GM12872 (cell line): Measurements from ENCODE around the gene SMARCAL1.

Source experiments
- TF ChIP-seq, protein P1 (sequence below): IDR thresholded peaks from 3 replicates; pipeline ENCODE4 v1.5.1; 2011; ENCODE audit warnings: low read depth, mild to moderate bottlenecking, low read length, moderate library complexity; ENCODE audit not compliant: insufficient read depth

The SMARCAL1 gene

DNA sequence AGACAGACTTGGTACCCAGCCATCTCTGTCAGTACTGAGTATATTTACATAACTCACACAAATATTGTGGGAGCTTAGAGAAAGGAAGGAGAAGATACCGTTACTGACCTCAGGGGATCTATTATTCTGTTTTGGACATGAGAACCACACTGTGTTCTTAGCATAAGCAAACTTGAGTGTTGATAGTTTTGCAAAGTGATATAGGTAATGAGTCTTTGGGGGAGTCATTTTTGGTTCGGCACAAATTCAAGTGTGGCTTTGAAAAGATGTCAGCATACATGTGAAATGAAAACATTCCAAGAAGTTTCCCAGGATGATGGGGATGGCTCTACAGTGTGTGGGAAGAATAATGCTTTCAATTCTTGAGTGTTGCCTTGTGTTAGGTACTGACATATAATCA is 24.1 kb downstream of the SMARCAL1 start:
- TF ChIP-seq, protein P1, sequence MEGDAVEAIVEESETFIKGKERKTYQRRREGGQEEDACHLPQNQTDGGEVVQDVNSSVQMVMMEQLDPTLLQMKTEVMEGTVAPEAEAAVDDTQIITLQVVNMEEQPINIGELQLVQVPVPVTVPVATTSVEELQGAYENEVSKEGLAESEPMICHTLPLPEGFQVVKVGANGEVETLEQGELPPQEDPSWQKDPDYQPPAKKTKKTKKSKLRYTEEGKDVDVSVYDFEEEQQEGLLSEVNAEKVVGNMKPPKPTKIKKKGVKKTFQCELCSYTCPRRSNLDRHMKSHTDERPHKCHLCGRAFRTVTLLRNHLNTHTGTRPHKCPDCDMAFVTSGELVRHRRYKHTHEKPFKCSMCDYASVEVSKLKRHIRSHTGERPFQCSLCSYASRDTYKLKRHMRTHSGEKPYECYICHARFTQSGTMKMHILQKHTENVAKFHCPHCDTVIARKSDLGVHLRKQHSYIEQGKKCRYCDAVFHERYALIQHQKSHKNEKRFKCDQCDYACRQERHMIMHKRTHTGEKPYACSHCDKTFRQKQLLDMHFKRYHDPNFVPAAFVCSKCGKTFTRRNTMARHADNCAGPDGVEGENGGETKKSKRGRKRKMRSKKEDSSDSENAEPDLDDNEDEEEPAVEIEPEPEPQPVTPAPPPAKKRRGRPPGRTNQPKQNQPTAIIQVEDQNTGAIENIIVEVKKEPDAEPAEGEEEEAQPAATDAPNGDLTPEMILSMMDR: no peak

DNA sequence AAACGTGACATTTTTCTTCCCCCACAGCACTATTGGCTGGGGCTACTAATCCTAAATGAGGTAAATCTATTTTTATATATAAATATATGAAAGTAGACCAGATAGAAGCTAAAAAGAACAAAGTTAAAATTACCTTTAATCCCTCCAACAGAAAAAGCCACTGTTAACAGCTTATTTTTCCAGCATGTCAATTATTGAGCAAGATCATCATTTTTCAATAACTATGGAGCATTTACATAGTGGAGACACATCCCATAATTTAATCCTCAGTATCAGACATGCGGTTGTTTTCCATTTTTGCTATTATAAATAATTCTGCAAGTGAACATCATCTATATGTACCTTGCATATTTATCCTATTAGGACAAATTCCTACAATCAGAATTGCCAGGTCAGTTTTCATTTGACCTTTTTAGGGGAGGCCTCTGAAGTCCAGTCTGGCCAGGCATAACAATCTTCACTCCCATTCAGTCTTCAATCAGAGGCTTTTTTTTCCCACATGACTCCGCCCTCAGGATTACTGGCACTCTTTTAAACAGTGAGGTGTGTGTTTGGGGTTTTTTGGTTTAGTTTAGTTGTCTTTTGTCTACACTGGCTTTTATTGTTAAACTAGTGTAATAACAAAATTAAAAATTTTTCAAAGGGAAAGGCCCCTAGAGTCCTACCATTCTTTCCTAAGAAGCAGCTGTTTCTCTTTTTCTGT is 29.2 kb downstream of the SMARCAL1 start:
- TF ChIP-seq, protein P1: no peak

DNA sequence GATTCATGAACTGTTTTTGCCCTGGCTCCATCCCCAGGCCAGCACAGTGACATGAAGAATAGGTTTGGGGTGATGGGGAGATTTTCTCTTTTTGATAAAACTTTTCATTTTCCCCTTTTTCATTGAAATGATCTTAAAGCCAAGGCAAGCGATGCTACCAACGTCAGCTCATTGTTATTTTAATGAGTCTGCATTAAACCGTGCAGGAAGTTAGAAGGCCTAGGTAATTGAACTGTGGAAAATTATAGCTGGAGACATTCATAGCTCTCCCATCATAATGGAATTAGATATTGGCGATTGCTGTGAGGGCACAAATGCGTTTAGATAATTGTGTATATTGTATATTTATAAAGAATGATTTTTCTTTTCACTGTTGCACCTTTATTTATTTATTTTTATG is 33.2 kb downstream of the SMARCAL1 start:
- TF ChIP-seq, protein P1: no peak

DNA sequence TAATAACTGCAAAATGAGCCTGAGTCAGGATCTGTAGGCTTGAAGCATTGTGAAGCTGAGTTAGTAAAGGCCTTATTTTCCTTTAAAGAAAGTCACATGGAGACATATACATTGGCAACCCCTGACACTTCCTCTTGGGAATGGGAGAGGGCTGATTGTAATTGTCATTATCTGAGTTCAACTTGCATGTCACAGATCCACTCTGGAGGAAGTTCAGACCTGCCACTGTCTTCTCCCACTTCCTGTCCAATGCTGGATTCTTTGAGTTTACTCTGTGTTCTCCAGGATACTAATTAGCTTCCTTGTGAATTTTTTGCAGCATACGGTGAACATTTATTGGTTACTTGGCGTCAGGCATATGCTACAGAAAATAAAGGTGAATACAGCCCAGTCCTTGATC is 34.1 kb downstream of the SMARCAL1 start:
- TF ChIP-seq, protein P1: no peak

DNA sequence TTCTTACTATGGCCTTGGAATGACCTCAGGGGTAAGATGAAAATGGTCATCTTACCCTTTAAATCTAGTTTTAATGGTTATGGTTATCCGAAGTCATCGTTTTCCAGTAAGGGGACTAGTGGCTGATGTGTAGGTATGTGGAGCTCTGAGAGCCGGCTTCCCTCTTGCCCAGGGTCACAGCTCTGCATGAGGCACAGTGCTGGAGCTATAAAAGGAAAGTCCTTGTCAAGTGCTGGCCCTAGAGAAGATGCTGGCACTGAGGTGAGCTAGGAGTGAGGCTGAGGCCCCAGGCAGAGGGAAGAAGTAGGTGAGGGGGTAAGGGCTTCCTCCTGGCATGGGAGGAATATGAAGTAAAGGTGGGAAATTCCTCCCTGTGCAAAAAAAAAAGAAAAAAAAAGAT is 35.0 kb downstream of the SMARCAL1 start:
- TF ChIP-seq, protein P1: no peak

DNA sequence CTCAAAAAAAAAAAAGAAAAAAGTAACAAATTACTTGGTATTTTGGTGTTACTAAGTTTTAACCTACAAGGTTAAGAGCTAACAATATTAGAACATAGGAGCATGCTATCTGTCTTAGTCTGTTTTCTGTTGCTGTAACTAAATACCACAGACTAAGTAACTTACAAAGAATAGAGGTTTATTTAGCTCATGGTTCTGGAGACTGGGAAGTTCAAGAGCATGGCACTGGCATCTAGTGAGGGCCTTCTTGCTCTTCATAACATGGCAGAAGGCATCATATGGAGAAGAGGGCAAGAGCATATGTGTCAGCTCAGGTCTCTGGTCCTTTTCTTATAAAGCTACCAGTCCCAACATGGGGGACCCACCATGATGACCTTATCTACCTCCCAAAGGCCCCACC is 36.5 kb downstream of the SMARCAL1 start:
- TF ChIP-seq, protein P1: no peak

DNA sequence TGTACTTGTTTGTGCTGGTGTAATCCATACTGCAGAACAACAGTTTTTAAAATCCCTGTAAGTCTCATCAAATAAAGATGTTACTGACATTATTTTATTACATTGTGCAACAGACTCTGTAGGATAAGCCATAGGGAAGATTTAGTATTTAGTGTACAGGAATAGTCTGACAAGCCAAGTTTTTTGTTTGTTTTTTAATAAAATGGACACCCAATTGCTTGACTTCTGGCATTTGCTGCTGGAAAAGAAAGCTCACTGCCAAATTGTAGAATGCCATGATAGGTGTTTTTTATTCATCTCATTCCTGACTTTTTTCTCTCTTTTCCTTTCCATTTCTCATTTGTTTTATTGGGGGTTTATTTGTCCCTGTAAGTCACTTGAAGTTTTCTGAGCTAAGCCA is 38.1 kb downstream of the SMARCAL1 start:
- TF ChIP-seq, protein P1: no peak

DNA sequence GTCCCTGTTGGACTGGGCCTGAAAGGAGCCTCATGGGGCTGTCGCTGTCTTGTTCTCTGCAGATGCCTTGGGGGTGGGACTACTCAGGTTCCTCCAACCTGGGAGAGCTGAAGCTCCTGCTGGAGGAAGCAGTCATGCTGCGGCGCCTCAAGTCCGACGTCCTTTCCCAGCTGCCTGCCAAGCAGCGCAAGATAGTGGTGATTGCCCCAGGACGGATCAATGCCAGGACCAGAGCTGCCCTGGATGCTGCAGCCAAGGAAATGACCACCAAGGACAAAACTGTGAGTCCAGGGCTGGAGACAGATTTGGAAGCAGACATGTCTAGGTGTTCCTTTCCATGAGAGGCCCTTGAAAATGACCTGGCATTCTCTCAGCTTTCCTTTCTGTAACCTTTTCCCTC is 38.5 kb downstream of the SMARCAL1 start:
- TF ChIP-seq, protein P1: no peak
